Keratinocyte (primary cell): ENCODE results near the gene ATP7B. TPM values are rescaled to one million over a fixed set of nuclear protein-coding genes. Genes with fewer than 3 reads are reported as not detected.

ENCODE experiments used
- DNase-seq: peaks from one replicate; pipeline ENCODE4 v3.0.0-alpha.2; 2011; ENCODE audit warnings: low read depth, missing footprints, low spot score
- FAIRE-seq: peaks from 2 replicates; lab custom pipeline; 2011; peaks lifted over from hg19 to GRCh38; lab: Jason Lieb, UNC
- H2AFZ ChIP-seq: 2 replicates; pipeline ENCODE4 v1.6.0; 2012; ENCODE audit warnings: low read length, control low read depth, inconsistent platforms; ENCODE audit not compliant: control insufficient read depth
- H3K27ac ChIP-seq: 2 replicates; pipeline ENCODE4 v1.5.1; 2011; ENCODE audit warnings: low read length; ENCODE audit not compliant: control insufficient read depth, insufficient read depth
- H3K27me3 ChIP-seq: 3 replicates; pipeline ENCODE4 v1.6.0; 2011; ENCODE audit warnings: low read length; ENCODE audit not compliant: control insufficient read depth, insufficient read depth; ENCODE audit errors: extremely low read depth
- H3K36me3 ChIP-seq, 2 experiments: 2 replicates in 1 of 2; 3 replicates in 1 of 2; pipeline ENCODE4 v1.5.1; 2011; ENCODE audit warnings: low read length in 2 of 2, mild to moderate bottlenecking in 1 of 2; ENCODE audit not compliant: control insufficient read depth in 2 of 2, insufficient read depth in 2 of 2; ENCODE audit errors: extremely low read depth in 1 of 2
- H3K4me1 ChIP-seq: 3 replicates; pipeline ENCODE4 v1.5.1; 2011; ENCODE audit warnings: low read length; ENCODE audit not compliant: control insufficient read depth, insufficient read depth; ENCODE audit errors: extremely low read depth
- H3K4me2 ChIP-seq: 3 replicates; pipeline ENCODE4 v1.6.0; 2011; ENCODE audit warnings: low read depth, low read length; ENCODE audit not compliant: control insufficient read depth, insufficient read depth; ENCODE audit errors: extremely low read depth
- H3K4me3 ChIP-seq, 3 experiments: fragments of 200-600 bp in 1 of 3; sonication (generic) in 1 of 3; 2 replicates in 2 of 3; 3 replicates in 1 of 3; pipeline ENCODE4 v1.5.1; 2011 to 2016; ENCODE audit warnings: low read length in 3 of 3, mild to moderate bottlenecking in 3 of 3, control low read depth in 2 of 3, inconsistent platforms in 1 of 3, low read depth in 1 of 3, mixed read lengths in 1 of 3, mixed run types in 1 of 3, moderate library complexity in 1 of 3; ENCODE audit not compliant: control insufficient read depth in 2 of 3, insufficient read depth in 2 of 3; ENCODE audit errors: extremely low read depth in 1 of 3
- H3K79me2 ChIP-seq: 2 replicates; pipeline ENCODE4 v1.6.0; 2012; ENCODE audit warnings: low read length; ENCODE audit not compliant: control insufficient read depth, insufficient read depth
- H3K9ac ChIP-seq: 3 replicates; pipeline ENCODE4 v1.6.0; 2011; ENCODE audit warnings: low read length; ENCODE audit not compliant: control insufficient read depth, insufficient read depth; ENCODE audit errors: extremely low read depth
- H3K9me1 ChIP-seq: 3 replicates; pipeline ENCODE4 v1.6.0; 2011; ENCODE audit warnings: low read length; ENCODE audit not compliant: control insufficient read depth, insufficient read depth; ENCODE audit errors: extremely low read depth
- H3K9me3 ChIP-seq: 2 replicates; pipeline ENCODE4 v1.5.1; 2012; ENCODE audit warnings: low read depth, low read length; ENCODE audit not compliant: control insufficient read depth
- H4K20me1 ChIP-seq: 3 replicates; pipeline ENCODE4 v1.6.0; 2011; ENCODE audit warnings: low read length; ENCODE audit not compliant: control insufficient read depth, insufficient read depth; ENCODE audit errors: extremely low read depth
- CTCF ChIP-seq, 3 experiments: IDR thresholded peaks in 1 of 3; conservative IDR thresholded peaks in 1 of 3; optimal IDR thresholded peaks in 1 of 3; 2 replicates in 2 of 3; 3 replicates in 1 of 3; pipeline versions ENCODE3 to v1.5.1; 2011; ENCODE audit warnings: low read length in 3 of 3, mild to moderate bottlenecking in 3 of 3, moderate library complexity in 2 of 3, control low read depth in 1 of 3, inconsistent platforms in 1 of 3; ENCODE audit not compliant: insufficient read depth in 2 of 3; ENCODE audit errors: extremely low read depth in 1 of 3
- EZH2 ChIP-seq: IDR thresholded peaks from one replicate; pipeline ENCODE4 v1.6.1; 2012; ENCODE audit warnings: inconsistent platforms, mild to moderate bottlenecking, low read length, moderate library complexity
- dilution Hi-C: fragments of 300-500 bp; cut with MboI; formaldehyde crosslinking; loops from one replicate; pipeline ENCODE4 v1.7.0; 2020; ENCODE audit warnings: low sequenced_read_pairs; ENCODE audit not compliant: extremely low pct_ligation_motif_present
- polyA plus RNA-seq, 5 experiments: library from polyadenylated mRNA; depleted of rRNA in 3 of 5; stranded (reverse) in 3 of 5; stranded (forward) in 1 of 5; unstranded in 1 of 5; fragments of >200 nt; gene quantifications; 1 replicate in 1 of 5; 2 replicates in 3 of 5; 3 replicates in 1 of 5; pipeline versions ENCODE4 v1.2.1 to v1.2.3, GENCODE V29; 2011 to 2012; ENCODE audit warnings: missing spikeins in 2 of 5, low read depth in 1 of 5, low replicate concordance in 1 of 5

ATP7B gene
- polyA plus RNA-seq, 1 donor (not counting 4 experiments of a cell fraction or from before 2014, with no cell fraction given), result 5.2 TPM

DNA sequence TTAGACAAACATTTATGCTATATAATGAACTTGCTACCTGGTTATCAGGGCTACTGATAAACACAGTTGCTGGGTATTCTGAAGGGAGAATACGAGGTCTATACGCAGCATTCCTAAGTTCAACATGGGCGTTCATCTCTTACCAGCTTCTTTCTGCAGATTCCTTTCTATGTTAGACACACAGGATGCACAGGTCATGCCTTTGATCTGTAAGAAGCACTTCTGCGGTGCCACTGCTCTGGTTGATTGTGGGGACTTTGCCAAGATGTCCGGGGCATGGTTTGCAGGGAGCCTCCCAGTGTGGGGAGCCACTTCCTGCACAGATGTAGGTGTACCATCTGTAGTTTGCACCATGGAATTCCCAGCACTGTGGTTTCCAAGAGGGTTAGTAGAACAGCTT is 40.9 kb downstream of the ATP7B start:
- no peak for FAIRE-seq
- dilution Hi-C loops, result no loop called here

GRCh38 chr13:51967482-51968446 is 43.5 kb downstream of the ATP7B start:
- Histone ChIP-seq H3K4me3 (no peak overlapping the region), H3K9me1 (no peaks in the 10 kb centered on the region), H3K36me3 (peaks cover 0 to 2% of the 10 kb centered on the region in 2 experiments), H3K9ac (no peak overlapping the region), H3K27ac (no peak overlapping the region), H3K9me3 (no peaks in the 10 kb centered on the region), H3K79me2 (no peaks in the 10 kb centered on the region), H3K27me3 (no peaks in the 10 kb centered on the region), H4K20me1 (no peaks in the 10 kb centered on the region), H3K4me2 (no peak overlapping the region), H2AFZ (no peak overlapping the region), H3K4me1 (no peaks in the 10 kb centered on the region)
- dilution Hi-C loops, result no loop called here
- no peak for FAIRE-seq
- no peak for TF ChIP-seq CTCF (optimal IDR thresholded peaks at IDR 0.05 in 1 of 3, IDR thresholded peaks at IDR 0.05 in 1 of 3, conservative IDR thresholded peaks at IDR 0.05 in 1 of 3; ENCODE audit: extremely low read depth in 1 of 3, insufficient read depth in 2 of 3, low read length in 3 of 3)
- TF ChIP-seq EZH2, result no peak
- no peak for DNase-seq

More for the DNA sequence above, 40.9 kb downstream of the ATP7B start:
- Histone ChIP-seq H3K4me2 (no peak overlapping the region), H3K27me3 (no peaks in the 10 kb centered on the region), H3K9me3 (no peaks in the 10 kb centered on the region), H3K4me3 (no peak overlapping the region), H3K4me1 (no peaks in the 10 kb centered on the region), H3K27ac (no peak overlapping the region), H3K9me1 (no peaks in the 10 kb centered on the region), H3K79me2 (no peaks in the 10 kb centered on the region), H3K36me3 (peaks cover 0 to 5% of the 10 kb centered on the region in 2 experiments), H4K20me1 (no peaks in the 10 kb centered on the region), H3K9ac (no peak overlapping the region), H2AFZ (no peak overlapping the region)
- no peak for DNase-seq
- no peak for TF ChIP-seq CTCF (optimal IDR thresholded peaks at IDR 0.05 in 1 of 3, IDR thresholded peaks at IDR 0.05 in 1 of 3, conservative IDR thresholded peaks at IDR 0.05 in 1 of 3; ENCODE audit: extremely low read depth in 1 of 3, insufficient read depth in 2 of 3, low read length in 3 of 3)
- no peak for TF ChIP-seq EZH2
